PC-3 (cell line): ENCODE data around the gene TAF11. TPM values are rescaled to one million over a fixed set of nuclear protein-coding genes. Genes with fewer than 3 reads are reported as not detected.

Source experiments
- ATAC-seq: fragments of 200-7000 bp; cut with Tn5 transposase; 2 replicates; pipeline ENCODE4 v1.9.1; 2020; ENCODE audit warnings: mild to moderate bottlenecking, moderate library complexity
- BruUV-seq: library from RNA; stranded (reverse); fragments of 400-500 nt; replicated peaks from 2 replicates; lab custom pipeline; 2021; lab: Mats Ljungman, UMichigan
- CTCF ChIA-PET: fragments of 300-600 bp; sonication (Branson Sonifier 250); formaldehyde crosslinking; loops from one replicate; lab custom pipeline; 2022; ENCODE audit warnings: antibody characterized with exemption; lab: Charles Lee
- POLR2A ChIA-PET: fragments of 300-600 bp; sonication (Branson Sonifier 250); formaldehyde crosslinking; loops from one replicate; lab custom pipeline; 2022; ENCODE audit warnings: antibody characterized with exemption; ENCODE audit not compliant: unreplicated experiment; lab: Charles Lee
- DNase-seq: peaks from one replicate; pipeline ENCODE4 v3.0.0-alpha.2; 2015
- H2AFZ ChIP-seq: fragments of 300-600 bp; sonication (generic); 2 replicates; pipeline ENCODE4 v1.6.0; 2016; ENCODE audit warnings: antibody characterized with exemption, low read length
- H3F3A ChIP-seq: fragments of 300-600 bp; sonication (generic); one replicate; pipeline ENCODE4 v1.6.0; 2017; ENCODE audit warnings: antibody characterized with exemption, low read length, control low read depth, mild to moderate bottlenecking; ENCODE audit not compliant: unreplicated experiment
- H3K27ac ChIP-seq: fragments of 300-600 bp; sonication (generic); 2 replicates; pipeline ENCODE4 v1.5.1; 2016; ENCODE audit warnings: mild to moderate bottlenecking, low read length
- H3K27me3 ChIP-seq: fragments of 300-600 bp; sonication (generic); 2 replicates; pipeline ENCODE4 v1.6.1; 2016; ENCODE audit warnings: low read length, mixed read lengths
- H3K36me3 ChIP-seq: fragments of 300-600 bp; sonication (generic); 2 replicates; pipeline ENCODE4 v1.6.1; 2016; ENCODE audit warnings: low read depth, mixed run types, low read length, mixed read lengths
- H3K4me1 ChIP-seq: fragments of 300-600 bp; sonication (generic); 2 replicates; pipeline ENCODE4 v1.5.1; 2016; ENCODE audit warnings: low read length; ENCODE audit not compliant: insufficient read depth
- H3K4me2 ChIP-seq: fragments of 300-600 bp; sonication (generic); 2 replicates; pipeline ENCODE4 v1.6.0; 2016; ENCODE audit warnings: low read length
- H3K4me3 ChIP-seq: fragments of 300-600 bp; sonication (generic); 2 replicates; pipeline ENCODE4 v1.5.1; 2016; ENCODE audit warnings: mild to moderate bottlenecking, low read length, mixed read lengths
- H3K79me2 ChIP-seq: fragments of 300-600 bp; sonication (generic); 2 replicates; pipeline ENCODE4 v1.6.1; 2017; ENCODE audit warnings: low read length, mixed read lengths
- H3K9ac ChIP-seq: fragments of 300-600 bp; sonication (generic); 2 replicates; pipeline ENCODE4 v1.6.0; 2016; ENCODE audit warnings: mild to moderate bottlenecking, low read length
- H3K9me2 ChIP-seq: fragments of 300-600 bp; sonication (generic); replicated peaks from 2 replicates; pipeline ENCODE4 v1.6.1; 2016; ENCODE audit warnings: mixed run types, low read length, mixed read lengths
- H3K9me3 ChIP-seq: fragments of 300-600 bp; sonication (generic); 2 replicates; pipeline ENCODE4 v1.6.1; 2016; ENCODE audit warnings: low read length, mixed read lengths
- H4K20me1 ChIP-seq: fragments of 300-600 bp; sonication (generic); 2 replicates; pipeline ENCODE4 v1.6.1; 2016; ENCODE audit warnings: low read length, mixed read lengths
- CTCF ChIP-seq: fragments of 300-600 bp; sonication (generic); conservative IDR thresholded peaks from 2 replicates; pipeline ENCODE4 v1.5.1; 2017; ENCODE audit warnings: antibody characterized with exemption, low read depth, mild to moderate bottlenecking, low read length
- EZH2 ChIP-seq: fragments of 300-600 bp; sonication (generic); IDR thresholded peaks from one replicate; pipeline ENCODE4 v1.6.1; 2017; ENCODE audit warnings: antibody characterized with exemption, mild to moderate bottlenecking, low read length; ENCODE audit not compliant: unreplicated experiment
- EZH2phosphoT487 ChIP-seq: fragments of 300-600 bp; sonication (generic); IDR thresholded peaks from 2 replicates; pipeline ENCODE4 v1.6.1; 2018; ENCODE audit warnings: mild to moderate bottlenecking, antibody characterized with exemption, low read length, borderline replicate concordance
- intact Hi-C: fragments of 100-400 bp; cut with micrococcal nuclease; formaldehyde crosslinking; loops from 2 replicates; pipeline ENCODE4 v1.9.0; 2023
- total RNA-seq: library from RNA; depleted of rRNA; stranded (reverse); fragments of >200 nt; gene quantifications from 2 replicates; pipeline ENCODE4 v1.2.3, GENCODE V29; 2014

TAF11 gene
- total RNA-seq, 1 experiment from 2014 or later, result 24.1 TPM

DNA sequence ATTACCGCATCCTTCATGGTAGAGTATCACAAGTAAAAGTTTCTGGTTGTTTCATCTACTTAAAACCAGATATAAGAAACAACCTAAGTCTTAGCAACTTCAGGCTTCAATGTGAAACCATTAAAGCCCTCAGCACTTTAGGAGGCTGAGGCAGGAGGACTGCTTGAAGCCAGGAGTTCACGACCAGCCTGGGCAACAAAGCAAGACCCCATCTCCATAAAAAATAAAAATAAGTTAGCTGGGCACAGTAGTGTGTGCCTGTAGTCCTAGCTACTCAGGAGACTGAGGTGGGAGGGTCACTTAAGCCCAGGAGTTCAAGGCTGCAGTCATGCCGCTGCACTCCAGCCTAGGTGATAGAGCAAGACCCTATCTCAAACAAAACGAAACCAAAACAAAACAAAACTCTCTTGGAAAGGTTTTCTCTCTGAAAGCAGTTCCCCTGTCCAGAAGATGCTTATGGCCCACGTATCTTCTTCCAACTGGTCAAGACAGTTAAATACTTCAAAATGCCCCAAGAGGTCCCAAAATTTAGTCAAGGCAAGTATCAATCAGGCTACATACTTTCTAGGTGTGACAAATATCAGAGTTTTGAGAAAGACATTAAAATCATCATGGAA is 9.9 kb downstream of the TAF11 start:
- H4K20me1 ChIP-seq, result no peaks in the 10 kb centered on the region
- intact Hi-C loops, result no loop called here
- no peak for DNase-seq
- H3K4me3 ChIP-seq, result no peak overlapping the region
- peaks cover 15% of the 10 kb centered on the region for H3K4me1 ChIP-seq
- H2AFZ ChIP-seq, result no peak overlapping the region
- no peak overlapping the region for H3K9ac ChIP-seq
- no peaks in the 10 kb centered on the region for H3K9me2 ChIP-seq
- H3K4me2 ChIP-seq, result no peak overlapping the region
- peaks cover 28% of the 10 kb centered on the region for H3K36me3 ChIP-seq
- CTCF ChIA-PET, result no interaction called here
- TF ChIP-seq CTCF, result no peak
- no peak for TF ChIP-seq EZH2phosphoT487
- TF ChIP-seq EZH2, result no peak
- POLR2A ChIA-PET, result no interaction called here
- H3K9me3 ChIP-seq, result no peaks in the 10 kb centered on the region
- BruUV-seq, result no TSS peak
- H3K27me3 ChIP-seq, result no peaks in the 10 kb centered on the region
- no peaks in the 10 kb centered on the region for H3F3A ChIP-seq
- no peak overlapping the region for H3K27ac ChIP-seq
- peaks cover 11% of the 10 kb centered on the region for H3K79me2 ChIP-seq
- ATAC-seq, result no peak

- no peaks in the 10 kb centered on the region for H4K20me1 ChIP-seq
- ChIA-PET CTCF (no interaction called here), POLR2A (no interaction called here)
- H3K36me3 ChIP-seq, result peaks cover 33% of the 10 kb centered on the region
- no peaks in the 10 kb centered on the region for H3K27me3 ChIP-seq
- peaks cover 6% of the 10 kb centered on the region; the same call in 1 of the 2 replicates for H3K79me2 ChIP-seq
- no TSS peak for BruUV-seq
- H3F3A ChIP-seq, result no peaks in the 10 kb centered on the region
- intact Hi-C loops, result no loop called here
- no peak overlapping the region for H2AFZ ChIP-seq
- DNase-seq, result no peak
- H3K4me1 ChIP-seq, result peaks cover 15% of the 10 kb centered on the region
- ATAC-seq, result no peak
- no peaks in the 10 kb centered on the region for H3K9me2 ChIP-seq
- no peak overlapping the region for H3K9ac ChIP-seq
- no peak overlapping the region for H3K4me3 ChIP-seq
- no peak overlapping the region for H3K4me2 ChIP-seq
- TF ChIP-seq EZH2 (no peak), EZH2phosphoT487 (no peak), CTCF (no peak)
- H3K9me3 ChIP-seq, result no peaks in the 10 kb centered on the region
- H3K27ac ChIP-seq, result peak overlapping the region; percentile 63
These were observed 10.6 kb downstream of the TAF11 start for GRCh38 chr6:34877259-34877658.

GRCh38 chr6:34876472-34876871 is 11.4 kb downstream of the TAF11 start:
- TSS peak; percentile 22 for BruUV-seq
- Histone ChIP-seq H3K9me2 (no peaks in the 10 kb centered on the region), H3K4me1 (peaks cover 15% of the 10 kb centered on the region), H3K4me3 (no peak overlapping the region), H2AFZ (no peak overlapping the region), H3F3A (no peaks in the 10 kb centered on the region), H3K9ac (peak overlapping the region; percentile 18; the same call in 1 of the 2 replicates), H3K4me2 (peak overlapping the region; percentile 39), H3K36me3 (peaks cover 40% of the 10 kb centered on the region), H3K27me3 (no peaks in the 10 kb centered on the region), H3K9me3 (no peaks in the 10 kb centered on the region), H3K27ac (peak overlapping the region; percentile 63), H3K79me2 (peaks cover 6% of the 10 kb centered on the region; the same call in 1 of the 2 replicates), H4K20me1 (no peaks in the 10 kb centered on the region)
- ATAC-seq, result peak; percentile 81
- TF ChIP-seq CTCF, result no peak
- TF ChIP-seq EZH2, result no peak
- no peak for TF ChIP-seq EZH2phosphoT487
- intact Hi-C loops, result no loop called here
- ChIA-PET POLR2A (no interaction called here), CTCF (no interaction called here)
- DNase-seq, result peak; percentile 45
